NB4 (cell line): ENCODE measurements around the gene MTA2.

Experiments used
- DNase-seq: peaks from one replicate; pipeline ENCODE4 v3.0.0; 2010; ENCODE audit warnings: low read depth
- H3K4me3 ChIP-seq: one replicate; pipeline ENCODE4 v1.5.1; 2011; ENCODE audit warnings: mild to moderate bottlenecking, low read depth, low read length, moderate library complexity
- MYC ChIP-seq: IDR thresholded peaks from 2 replicates; pipeline ENCODE4 v1.6.1; 2011; ENCODE audit warnings: low read depth, low read length
- POLR2A ChIP-seq: IDR thresholded peaks from 2 replicates; pipeline ENCODE4 v1.6.1; 2011; ENCODE audit warnings: mild to moderate bottlenecking; ENCODE audit not compliant: insufficient read length; ENCODE audit errors: extremely low read depth
- TF ChIP-seq, protein P1 (sequence below): IDR thresholded peaks from 2 replicates; pipeline ENCODE4 v1.6.1; 2011; ENCODE audit warnings: low read depth, low read length
- TF ChIP-seq, protein P2 (sequence below): IDR thresholded peaks from one replicate; pipeline ENCODE4 v1.5.1; 2012; ENCODE audit warnings: low read depth, low read length

The MTA2 gene

DNA sequence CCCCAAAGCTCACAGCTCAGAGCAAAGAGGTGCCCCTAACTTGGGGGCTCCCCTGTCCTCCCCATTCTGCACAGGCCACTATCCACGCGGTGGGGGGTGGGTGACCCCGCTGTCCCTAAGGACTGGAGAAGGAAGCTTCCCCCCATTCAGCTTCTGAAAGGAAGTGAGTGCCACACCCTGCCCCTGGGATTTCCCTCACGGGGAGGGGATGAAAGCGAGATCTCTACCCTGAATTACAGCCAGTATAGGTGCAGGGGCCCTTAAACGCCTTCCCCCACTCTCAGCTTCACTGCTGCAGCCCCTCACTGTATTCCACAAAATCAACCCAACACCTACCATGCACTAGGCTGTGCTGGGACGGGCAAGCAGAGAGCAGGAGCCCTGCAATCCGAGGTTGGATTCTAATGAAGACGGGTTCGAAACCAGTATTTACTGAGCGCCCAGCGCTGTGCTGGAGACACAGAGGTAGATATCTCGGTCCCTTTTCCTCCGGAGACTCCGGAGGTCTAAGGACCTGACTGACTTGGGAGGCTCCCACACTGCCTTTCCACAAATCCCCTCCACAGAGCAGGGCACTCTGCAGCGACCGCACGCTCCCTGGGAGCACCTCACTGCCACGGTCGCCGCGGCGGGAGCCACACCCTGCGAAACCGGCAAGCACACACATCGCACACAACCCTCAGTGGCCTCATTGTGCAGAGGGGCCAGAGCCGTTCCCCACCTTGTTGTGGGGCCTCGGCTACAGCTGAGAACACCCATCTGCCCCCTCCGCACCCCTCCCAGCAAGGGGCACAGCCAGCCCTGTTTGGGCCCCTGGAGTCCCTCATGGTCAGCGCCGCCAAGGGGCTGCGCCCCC, 56.9 kb downstream of the MTA2 start:
- peak overlapping the region; percentile 83 for H3K4me3 ChIP-seq
- DNase-seq, result peak; percentile 75
- TF ChIP-seq, protein P1, sequence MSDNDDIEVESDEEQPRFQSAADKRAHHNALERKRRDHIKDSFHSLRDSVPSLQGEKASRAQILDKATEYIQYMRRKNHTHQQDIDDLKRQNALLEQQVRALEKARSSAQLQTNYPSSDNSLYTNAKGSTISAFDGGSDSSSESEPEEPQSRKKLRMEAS, result peak; percentile 16; the same call in 1 of the 2 replicates
- TF ChIP-seq, protein P2, sequence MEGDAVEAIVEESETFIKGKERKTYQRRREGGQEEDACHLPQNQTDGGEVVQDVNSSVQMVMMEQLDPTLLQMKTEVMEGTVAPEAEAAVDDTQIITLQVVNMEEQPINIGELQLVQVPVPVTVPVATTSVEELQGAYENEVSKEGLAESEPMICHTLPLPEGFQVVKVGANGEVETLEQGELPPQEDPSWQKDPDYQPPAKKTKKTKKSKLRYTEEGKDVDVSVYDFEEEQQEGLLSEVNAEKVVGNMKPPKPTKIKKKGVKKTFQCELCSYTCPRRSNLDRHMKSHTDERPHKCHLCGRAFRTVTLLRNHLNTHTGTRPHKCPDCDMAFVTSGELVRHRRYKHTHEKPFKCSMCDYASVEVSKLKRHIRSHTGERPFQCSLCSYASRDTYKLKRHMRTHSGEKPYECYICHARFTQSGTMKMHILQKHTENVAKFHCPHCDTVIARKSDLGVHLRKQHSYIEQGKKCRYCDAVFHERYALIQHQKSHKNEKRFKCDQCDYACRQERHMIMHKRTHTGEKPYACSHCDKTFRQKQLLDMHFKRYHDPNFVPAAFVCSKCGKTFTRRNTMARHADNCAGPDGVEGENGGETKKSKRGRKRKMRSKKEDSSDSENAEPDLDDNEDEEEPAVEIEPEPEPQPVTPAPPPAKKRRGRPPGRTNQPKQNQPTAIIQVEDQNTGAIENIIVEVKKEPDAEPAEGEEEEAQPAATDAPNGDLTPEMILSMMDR, result no peak

DNA sequence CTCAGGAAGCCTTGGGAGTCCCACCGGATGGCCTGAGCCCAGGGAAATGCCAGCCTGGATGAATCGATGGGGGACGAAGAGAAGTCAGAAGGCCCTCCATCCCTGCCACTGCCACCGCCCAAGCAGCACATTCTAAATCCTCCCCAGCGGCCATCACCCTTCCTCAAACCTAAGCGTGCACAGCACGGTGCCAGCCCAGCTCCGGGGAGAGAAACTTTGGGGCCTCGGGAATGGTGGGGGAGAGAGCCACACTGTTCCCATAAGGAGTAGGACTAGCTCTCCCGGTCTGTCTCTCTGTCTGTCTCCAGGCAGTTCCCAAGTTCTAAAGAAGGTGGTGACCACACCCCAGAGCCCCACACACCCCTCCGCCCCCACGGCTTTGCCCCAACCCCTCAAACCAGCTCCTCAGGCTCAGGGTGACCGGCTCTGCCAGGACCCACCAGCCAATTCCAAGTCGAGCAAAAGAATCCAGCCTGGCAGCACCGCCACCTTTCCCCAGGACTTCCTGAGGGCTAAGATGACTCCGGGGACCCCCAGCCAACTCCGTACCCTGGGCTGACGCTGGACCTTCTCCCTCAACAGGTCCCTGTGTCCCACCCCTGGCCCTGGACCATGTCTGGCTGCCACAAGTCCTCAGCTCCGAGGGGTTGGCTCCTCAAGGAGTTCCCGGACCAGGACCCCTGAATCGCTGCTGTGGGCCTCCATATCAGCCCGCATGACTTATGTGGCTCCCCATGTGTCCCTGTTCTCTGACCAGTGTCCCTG, 57.8 kb downstream of the MTA2 start:
- H3K4me3 ChIP-seq, result peak overlapping the region; percentile 83
- TF ChIP-seq, protein P2, result no peak
- no peak for TF ChIP-seq MYC
- TF ChIP-seq POLR2A, result no peak
- TF ChIP-seq, protein P1, result no peak
- DNase-seq, result no peak
